Activated T-helper 1 cell treated with Interleukin-2 at 50 U/mL for 16 hours (primary cell): ENCODE results near the gene RILPL1.
"Not testable (repeated sequence)": the region's sequence is repeated elsewhere in the genome, so short reads cannot be mapped to it uniquely, and the experiment has no call there.

Experiments used
- DNase-seq: peaks from one replicate; pipeline ENCODE4 v3.0.0-alpha.2; 2020; ENCODE audit warnings: low read depth

The RILPL1 gene

GRCh38 chr12:123533672-123534643 is at the start of gene RILPL1:
TSS of gene RILPL1 (minus strand) at chr12:123533719. CDS start at chr12:123533482, 237 bp downstream.
- DNase-seq = peak; percentile 26

GRCh38 chr12:123580772-123581171 is 47.3 kb upstream of the RILPL1 start:
- no peak for DNase-seq

GRCh38 chr12:123578829-123579228 is 45.3 kb upstream of the RILPL1 start:
- DNase-seq = not testable (repeated sequence)

GRCh38 chr12:123578243-123578642 is 44.7 kb upstream of the RILPL1 start:
- DNase-seq = no peak

GRCh38 chr12:123576611-123577010 is 43.1 kb upstream of the RILPL1 start:
- DNase-seq = no peak

- no peak for DNase-seq
Measured at GRCh38 chr12:123573870-123574269, 40.4 kb upstream of the RILPL1 start.

GRCh38 chr12:123572391-123572790 is 38.9 kb upstream of the RILPL1 start:
- DNase-seq = no peak

- no peak for DNase-seq
Measured at GRCh38 chr12:123571343-123571813, 37.9 kb upstream of the RILPL1 start.

GRCh38 chr12:123559468-123559867 is 25.9 kb upstream of the RILPL1 start:
- DNase-seq = no peak

- not testable (repeated sequence) for DNase-seq
Measured at GRCh38 chr12:123558487-123558886, 25.0 kb upstream of the RILPL1 start.

GRCh38 chr12:123554843-123555242 is 21.3 kb upstream of the RILPL1 start:
- not testable (repeated sequence) for DNase-seq

GRCh38 chr12:123554136-123554535 is 20.6 kb upstream of the RILPL1 start:
- DNase-seq = not testable (repeated sequence)

- no peak for DNase-seq
Measured at GRCh38 chr12:123550700-123551099, 17.2 kb upstream of the RILPL1 start.

GRCh38 chr12:123548107-123548506 is 14.6 kb upstream of the RILPL1 start:
- no peak for DNase-seq

- no peak for DNase-seq
Measured at GRCh38 chr12:123546281-123546680, 12.8 kb upstream of the RILPL1 start.

- DNase-seq = no peak
Measured at GRCh38 chr12:123543541-123543940, 10.0 kb upstream of the RILPL1 start.

- no peak for DNase-seq
Measured at GRCh38 chr12:123540899-123541662, 7.6 kb upstream of the RILPL1 start.

GRCh38 chr12:123535952-123536351 is 2.4 kb upstream of the RILPL1 start:
- not testable (repeated sequence) for DNase-seq

GRCh38 chr12:123532808-123533649 is 490 bp downstream of the RILPL1 start:
- no peak for DNase-seq

GRCh38 chr12:123532019-123532418 is 1.5 kb downstream of the RILPL1 start:
- no peak for DNase-seq

- no peak for DNase-seq
Measured at GRCh38 chr12:123531091-123531490, 2.4 kb downstream of the RILPL1 start.

- DNase-seq = no peak
Measured at GRCh38 chr12:123530668-123531067, 2.9 kb downstream of the RILPL1 start.
